NCI-H345 (cell line): ENCODE results near the gene HP.
"Not testable (repeated sequence)": the region's sequence is repeated elsewhere in the genome, so short reads cannot be mapped to it uniquely, and the experiment has no call there.

Experiments
- DNase-seq: peaks from one replicate; lab custom pipeline; 2025; lab: John Stamatoyannopoulos, UW

HP gene, protein sequence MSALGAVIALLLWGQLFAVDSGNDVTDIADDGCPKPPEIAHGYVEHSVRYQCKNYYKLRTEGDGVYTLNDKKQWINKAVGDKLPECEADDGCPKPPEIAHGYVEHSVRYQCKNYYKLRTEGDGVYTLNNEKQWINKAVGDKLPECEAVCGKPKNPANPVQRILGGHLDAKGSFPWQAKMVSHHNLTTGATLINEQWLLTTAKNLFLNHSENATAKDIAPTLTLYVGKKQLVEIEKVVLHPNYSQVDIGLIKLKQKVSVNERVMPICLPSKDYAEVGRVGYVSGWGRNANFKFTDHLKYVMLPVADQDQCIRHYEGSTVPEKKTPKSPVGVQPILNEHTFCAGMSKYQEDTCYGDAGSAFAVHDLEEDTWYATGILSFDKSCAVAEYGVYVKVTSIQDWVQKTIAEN

GRCh38 chr16:72054254-72054847 lies at the start of gene HP:
Gene HP, plus strand, starts transcription at chr16:72054505. Its CDS starts 148 bp downstream, at chr16:72054653.
- DNase-seq, result not testable (repeated sequence)

- DNase-seq, result not testable (repeated sequence)
Observed at GRCh38 chr16:72008065-72008423, 46.3 kb upstream of the HP start.

GRCh38 chr16:72008424-72009216 lies 45.7 kb upstream of the HP start, which contains the start of gene DHODH:
Gene DHODH, plus strand, starts transcription at chr16:72008744. Its CDS starts 21 bp downstream, at chr16:72008765.
- peak; percentile 94 for DNase-seq

DNA sequence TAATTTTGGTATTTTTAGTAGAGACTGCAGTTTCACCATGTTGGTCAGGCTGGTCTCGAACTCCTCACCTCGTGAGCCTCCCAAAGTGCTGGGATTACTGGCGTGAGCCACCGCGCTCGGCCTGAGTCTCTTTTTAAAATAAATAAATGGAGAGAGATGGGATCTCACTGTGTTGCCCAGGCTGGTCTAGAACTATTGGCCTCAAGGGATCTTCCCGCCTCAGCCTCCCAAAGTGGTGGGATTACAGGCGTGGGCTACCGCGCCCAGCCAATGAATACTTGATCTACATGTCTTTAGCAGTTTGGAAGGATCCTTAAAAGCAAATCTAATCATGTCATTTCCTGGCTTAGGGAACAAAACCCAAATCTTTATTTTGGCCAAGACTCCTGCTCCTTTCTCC lies 44.5 kb upstream of the HP start:
- no peak for DNase-seq

GRCh38 chr16:72012607-72013006 lies 41.7 kb upstream of the HP start:
- DNase-seq, result no peak

DNA sequence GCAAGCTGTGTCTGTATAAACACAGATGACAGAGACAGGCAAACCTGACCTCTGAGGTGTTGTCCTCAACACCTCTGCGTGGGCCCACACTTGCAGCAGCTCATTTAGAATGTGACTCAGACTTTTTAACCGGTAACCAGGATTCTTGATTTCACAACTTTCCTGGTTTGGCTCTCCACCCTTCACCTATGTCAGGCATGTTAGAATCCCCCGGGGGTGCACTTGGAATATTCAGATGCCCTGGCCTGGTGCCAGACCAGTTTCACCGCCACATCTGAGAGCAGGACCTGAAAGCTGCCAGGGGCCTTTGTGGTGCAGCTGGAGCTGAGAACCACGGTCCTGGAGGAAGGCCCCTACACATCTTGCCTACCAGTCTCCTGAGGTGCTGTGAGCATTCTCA lies 40.9 kb upstream of the HP start:
- peak; percentile 27 for DNase-seq

DNA sequence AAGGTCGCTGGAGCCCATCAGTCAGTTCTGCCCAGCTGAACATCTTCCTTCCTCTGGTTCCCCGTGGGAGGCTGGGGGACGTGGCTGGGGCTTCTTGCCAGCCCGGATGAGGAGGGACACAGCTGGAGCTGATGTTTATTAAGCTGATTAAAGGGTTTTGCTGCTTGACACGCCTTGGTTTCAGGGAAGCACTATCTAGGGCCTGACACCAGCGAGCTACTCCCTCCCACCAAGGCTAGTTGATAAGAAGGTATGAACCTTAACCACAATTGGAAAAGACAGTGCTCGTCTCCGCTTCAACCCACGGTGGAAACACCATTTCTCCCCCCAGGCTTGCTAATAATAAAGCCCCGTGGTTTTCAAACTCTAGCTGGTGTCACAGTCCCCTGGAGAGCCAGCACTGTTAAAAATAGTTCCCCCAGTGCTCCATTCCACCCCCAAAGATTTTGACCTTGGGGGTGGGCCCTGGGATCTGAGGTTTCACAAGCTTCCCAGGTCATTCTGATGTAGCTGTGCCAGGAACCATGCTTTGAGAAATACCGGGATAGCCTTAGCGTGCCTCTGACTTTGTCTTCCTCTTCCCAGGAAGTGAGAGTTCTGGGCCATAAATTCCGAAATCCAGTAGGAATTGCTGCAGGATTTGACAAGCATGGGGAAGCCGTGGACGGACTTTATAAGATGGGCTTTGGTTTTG lies 40.3 kb upstream of the HP start:
- DNase-seq, result no peak

DNA sequence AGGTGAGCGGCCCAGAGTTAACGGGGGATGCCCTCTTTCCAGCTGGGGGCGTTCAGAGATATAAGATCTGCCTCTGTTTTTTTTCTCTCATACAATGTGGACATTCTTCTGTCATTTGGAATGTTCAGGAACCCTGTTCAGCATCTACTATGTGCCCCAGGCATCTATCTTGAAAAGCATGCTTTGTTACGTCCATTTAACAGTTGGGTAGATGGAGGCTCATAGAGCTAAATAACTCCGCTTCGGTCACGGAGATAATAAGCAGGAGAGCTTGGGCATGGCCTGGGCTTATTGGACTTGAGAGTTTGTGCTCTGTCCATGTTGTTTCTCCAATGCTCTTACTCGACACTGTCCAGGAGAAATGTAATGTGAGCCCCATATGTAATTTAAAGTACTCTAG lies 39.6 kb upstream of the HP start:
- no peak for DNase-seq

- no peak for DNase-seq
Observed at GRCh38 chr16:72015124-72015523, 39.2 kb upstream of the HP start.

- no peak for DNase-seq
Observed at GRCh38 chr16:72018470-72018869, 35.8 kb upstream of the HP start.

DNA sequence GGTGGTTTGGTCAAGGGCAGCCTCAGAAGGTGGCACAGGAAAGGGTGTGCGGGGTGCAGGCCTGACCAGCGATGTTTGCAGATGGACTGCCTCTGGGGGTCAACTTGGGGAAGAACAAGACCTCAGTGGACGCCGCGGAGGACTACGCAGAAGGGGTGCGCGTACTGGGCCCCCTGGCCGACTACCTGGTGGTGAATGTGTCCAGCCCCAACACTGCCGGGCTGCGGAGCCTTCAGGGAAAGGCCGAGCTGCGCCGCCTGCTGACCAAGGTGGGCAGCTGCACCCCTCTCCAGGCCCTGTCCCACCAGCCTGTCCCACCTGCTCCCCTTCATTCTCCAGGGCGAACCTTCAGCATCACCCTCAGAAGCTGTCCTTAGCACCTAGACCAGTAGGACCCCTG lies 33.3 kb upstream of the HP start:
- DNase-seq, result no peak

GRCh38 chr16:72022127-72022526 lies 32.2 kb upstream of the HP start:
- DNase-seq, result no peak

GRCh38 chr16:72023962-72024361 lies 30.3 kb upstream of the HP start:
- DNase-seq, result no peak

- DNase-seq, result no peak
Observed at GRCh38 chr16:72024862-72025382, 29.4 kb upstream of the HP start.

DNA sequence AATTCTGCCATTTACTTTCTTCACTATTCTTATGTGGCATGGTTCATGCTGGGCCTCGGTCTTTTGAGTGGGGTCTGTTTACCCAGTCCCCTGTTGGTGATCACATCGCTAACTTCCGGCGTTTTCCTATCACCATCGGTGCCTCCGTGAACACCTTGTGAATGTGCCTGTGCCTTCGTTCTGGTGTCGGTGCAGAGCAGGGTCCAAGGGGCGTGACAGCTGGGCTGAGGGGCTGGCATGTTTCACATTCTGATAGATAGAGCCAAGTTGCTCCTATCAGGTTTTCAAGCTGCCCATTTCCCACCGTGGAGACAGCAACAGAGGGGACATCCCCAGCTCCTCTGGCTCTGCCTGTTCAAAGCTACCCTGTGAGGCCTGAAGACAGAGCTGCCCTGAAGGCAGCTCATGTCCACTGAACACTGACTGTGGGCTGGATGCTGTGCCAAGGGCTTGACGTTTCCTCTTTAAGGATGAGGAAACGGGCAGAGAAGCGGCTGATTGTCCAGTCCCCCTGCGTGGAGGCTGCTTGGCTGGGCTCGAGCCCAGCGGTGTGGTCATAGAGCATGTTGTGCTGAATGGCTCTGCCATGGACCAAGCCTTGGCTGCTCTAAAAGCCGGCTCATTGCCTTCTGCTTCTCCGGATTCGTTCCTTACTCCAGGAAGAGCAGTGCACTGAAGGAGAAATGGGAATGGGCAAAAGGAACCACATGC lies 28.7 kb upstream of the HP start:
- no peak for DNase-seq

DNA sequence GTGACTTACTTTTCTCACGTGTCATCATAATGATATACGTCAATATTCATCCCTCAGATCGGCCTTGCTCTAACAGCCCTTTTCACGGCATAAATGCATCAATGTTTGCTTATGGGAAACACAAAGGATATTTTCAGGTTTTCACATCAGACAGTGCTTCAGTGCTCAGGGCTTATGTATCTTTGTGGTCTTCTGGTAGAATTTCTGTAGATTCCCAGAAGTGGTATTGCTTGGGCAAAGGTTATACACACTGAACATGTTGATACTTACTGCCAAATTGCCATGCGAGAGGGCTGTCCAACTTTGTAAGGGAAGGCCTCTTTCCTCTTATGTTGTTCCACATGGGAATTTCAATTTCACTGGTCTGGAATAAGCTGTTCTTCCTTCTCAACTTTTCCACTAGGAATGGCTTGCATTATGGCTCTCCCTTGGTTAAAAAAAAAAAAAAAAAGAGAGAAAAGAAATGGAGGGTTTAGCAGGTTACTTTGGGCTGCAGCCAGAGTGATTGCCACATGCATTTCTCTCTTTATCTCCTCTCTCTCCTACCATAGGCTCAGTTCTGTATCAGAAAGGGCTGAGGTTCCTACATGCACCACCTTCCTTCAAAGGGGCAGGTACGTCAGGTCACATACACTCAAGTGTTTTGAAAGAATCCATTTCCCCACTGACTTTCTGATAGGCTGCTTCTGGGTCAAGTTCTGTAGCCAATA lies 26.5 kb upstream of the HP start:
- DNase-seq, result no peak

GRCh38 chr16:72029567-72030271 lies 24.6 kb upstream of the HP start:
- no peak for DNase-seq

GRCh38 chr16:72033437-72033836 lies 20.9 kb upstream of the HP start:
- DNase-seq, result no peak

- no peak for DNase-seq
Observed at GRCh38 chr16:72036098-72036497, 18.2 kb upstream of the HP start.

GRCh38 chr16:72042157-72042660 lies 12.1 kb upstream of the HP start:
- DNase-seq, result no peak
